Measurements from ENCODE around the gene NEAT1.
"Not testable (repeated sequence)": the region's sequence is repeated elsewhere in the genome, so short reads cannot be mapped to it uniquely, and the experiment has no call there.

GRCh38 chr11:65472588-65473277 lies 50.1 kb downstream of the NEAT1 start:
- not testable (repeated sequence) for TF ChIP-seq SP1 (IDR thresholded peaks at IDR 0.05; ENCODE audit: low read depth, low read length); BACH1 (IDR thresholded peaks at IDR 0.05; ENCODE audit: low read length); CTCF (IDR thresholded peaks at IDR 0.05; ENCODE audit: control extremely low read depth in 1 of 3, insufficient read depth in 1 of 3, low read depth in 1 of 3, low read length in 3 of 3); EZH2 (IDR thresholded peaks at IDR 0.05; ENCODE audit: low read depth, low read length, severe bottlenecking); SUZ12 (IDR thresholded peaks at IDR 0.05; ENCODE audit: low read length); EP300 (IDR thresholded peaks at IDR 0.05; ENCODE audit: borderline replicate concordance in 1 of 2, low read depth in 2 of 2, low read length in 2 of 2); CHD1 (IDR thresholded peaks at IDR 0.05; ENCODE audit: low read depth, low read length); POLR2A (IDR thresholded peaks at IDR 0.05; ENCODE audit: control extremely low read depth in 1 of 2, low read depth in 2 of 2, low read length in 2 of 2)

Measured in H1 (cell line).